GM18873 (cell line): Measurements from ENCODE around the gene C11orf21.

Experiments used
- ATAC-seq: cut with Tn5 transposase; IDR thresholded peaks from one replicate; pipeline ENCODE4 v1.9.1; 2021; ENCODE audit warnings: mild to moderate bottlenecking, moderate library complexity, moderate number of reproducible peaks; ENCODE audit not compliant: unreplicated experiment, low FRiP score

C11orf21 gene

DNA sequence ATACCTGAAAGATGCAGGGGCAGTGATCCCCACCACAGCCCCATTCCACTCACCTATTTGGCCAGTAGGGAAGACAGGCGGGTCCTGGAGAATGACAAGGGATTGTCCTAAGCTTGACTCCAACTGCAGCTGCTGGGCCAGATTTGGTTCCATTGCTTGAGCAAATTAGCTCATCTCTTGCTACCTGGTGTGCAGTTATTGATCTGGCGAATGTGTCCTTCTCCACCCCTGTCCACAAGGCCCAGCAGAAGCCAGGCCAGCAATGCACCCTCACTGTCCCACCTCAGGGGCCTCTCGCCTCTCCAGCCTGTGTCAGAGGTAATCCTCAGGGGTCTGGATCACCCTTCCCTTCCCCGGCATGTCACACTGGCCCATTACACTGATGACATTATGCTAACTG is 23.4 kb upstream of the C11orf21 start:
- ATAC-seq = no peak

DNA sequence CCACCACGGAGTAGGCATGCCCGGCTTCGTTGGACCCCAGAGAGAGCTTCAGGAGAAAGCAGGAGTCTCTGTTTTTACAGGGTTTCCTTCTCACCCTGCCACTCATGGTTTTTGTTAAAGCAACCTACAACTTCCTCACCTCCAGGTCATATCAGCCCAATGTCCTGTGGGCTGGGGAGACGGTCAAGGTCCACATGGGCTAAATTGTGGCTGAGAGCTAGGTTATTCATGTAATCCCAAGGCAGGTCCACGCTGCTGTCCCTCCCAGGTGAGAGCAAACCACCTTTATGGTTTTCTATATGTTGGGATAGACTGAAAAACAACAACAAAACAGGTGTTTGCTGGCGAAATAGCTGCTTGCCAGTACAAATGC is 19.6 kb upstream of the C11orf21 start:
- no peak for ATAC-seq

DNA sequence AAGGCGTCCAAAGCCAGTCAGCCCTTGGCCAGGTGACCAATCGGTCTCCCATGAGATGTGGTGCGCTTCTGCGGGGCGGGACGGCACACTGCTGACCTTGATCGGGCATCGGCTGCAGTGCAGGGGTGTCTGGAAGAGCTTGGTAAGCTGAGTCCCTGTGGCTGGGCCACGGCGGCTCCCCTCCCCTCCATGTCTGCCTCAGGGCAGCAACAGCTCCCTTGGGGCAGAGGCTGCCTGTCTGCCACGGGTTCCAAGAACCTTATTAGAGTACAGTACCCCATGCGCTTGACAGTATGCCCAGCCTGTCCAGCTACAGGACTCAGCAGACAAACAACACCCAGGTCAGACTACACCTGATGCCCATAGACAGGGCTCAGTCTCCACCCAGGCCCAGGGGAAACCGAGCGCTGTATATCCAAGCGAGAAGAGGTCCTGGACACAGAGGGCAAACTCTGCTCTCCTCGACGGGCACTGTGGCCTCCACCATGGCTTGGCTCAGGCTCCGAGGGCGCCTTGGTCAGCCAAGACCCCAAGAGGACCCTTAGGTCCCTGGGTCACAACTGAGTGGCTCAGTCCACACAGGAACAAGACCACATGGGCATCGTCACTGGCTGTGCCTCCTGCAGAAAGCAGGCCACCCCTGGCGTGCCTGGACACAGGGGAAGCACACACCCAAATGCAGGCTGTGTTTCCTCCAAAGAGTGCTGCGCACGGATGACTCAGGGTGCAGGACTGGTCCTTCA is 19.0 kb upstream of the C11orf21 start:
- ATAC-seq = no peak

GRCh38 chr11:2319791-2320472 is 18.2 kb upstream of the C11orf21 start:
- ATAC-seq = no peak

DNA sequence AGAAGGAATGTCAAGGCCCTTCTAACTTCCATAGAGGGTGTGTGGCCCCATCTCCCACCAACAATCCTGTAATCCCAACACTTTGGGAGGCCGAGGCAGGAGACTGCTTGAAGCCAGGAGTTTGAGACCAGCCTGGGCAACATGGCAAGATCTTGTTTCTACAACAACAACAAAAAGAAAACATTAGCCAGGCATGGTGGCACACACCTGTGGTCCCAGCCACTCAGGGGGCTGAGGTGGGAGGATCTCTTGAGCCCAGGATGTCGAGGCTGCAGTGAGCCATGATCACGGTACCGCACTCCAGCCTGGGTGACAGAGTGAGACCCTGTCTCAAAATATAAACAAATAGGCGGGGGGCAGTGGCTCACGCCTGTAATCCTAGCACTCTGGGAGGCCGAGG is 17.0 kb upstream of the C11orf21 start:
- no peak for ATAC-seq

DNA sequence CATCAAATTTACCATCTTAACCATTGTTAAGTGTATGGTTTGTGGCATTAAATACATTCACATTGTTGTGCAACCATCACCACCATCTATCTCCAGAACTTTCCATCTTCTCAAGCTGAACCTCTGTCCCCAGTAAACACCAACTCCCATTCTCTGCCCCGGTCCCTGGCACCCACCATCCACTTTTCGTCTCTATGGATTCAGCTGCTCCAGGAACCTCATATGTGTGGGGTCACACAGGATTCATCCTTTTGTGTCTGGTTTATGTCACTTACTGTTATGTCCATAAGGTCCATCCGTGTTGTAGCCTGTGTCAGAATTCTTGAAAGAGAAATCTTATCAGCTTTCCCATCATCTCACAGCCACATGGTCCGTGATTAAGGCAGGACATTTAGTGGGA is 16.4 kb upstream of the C11orf21 start:
- no peak for ATAC-seq

GRCh38 chr11:2317354-2318050 is 15.8 kb upstream of the C11orf21 start:
- no peak for ATAC-seq

GRCh38 chr11:2316963-2317244 is 15.2 kb upstream of the C11orf21 start:
- ATAC-seq = no peak

DNA sequence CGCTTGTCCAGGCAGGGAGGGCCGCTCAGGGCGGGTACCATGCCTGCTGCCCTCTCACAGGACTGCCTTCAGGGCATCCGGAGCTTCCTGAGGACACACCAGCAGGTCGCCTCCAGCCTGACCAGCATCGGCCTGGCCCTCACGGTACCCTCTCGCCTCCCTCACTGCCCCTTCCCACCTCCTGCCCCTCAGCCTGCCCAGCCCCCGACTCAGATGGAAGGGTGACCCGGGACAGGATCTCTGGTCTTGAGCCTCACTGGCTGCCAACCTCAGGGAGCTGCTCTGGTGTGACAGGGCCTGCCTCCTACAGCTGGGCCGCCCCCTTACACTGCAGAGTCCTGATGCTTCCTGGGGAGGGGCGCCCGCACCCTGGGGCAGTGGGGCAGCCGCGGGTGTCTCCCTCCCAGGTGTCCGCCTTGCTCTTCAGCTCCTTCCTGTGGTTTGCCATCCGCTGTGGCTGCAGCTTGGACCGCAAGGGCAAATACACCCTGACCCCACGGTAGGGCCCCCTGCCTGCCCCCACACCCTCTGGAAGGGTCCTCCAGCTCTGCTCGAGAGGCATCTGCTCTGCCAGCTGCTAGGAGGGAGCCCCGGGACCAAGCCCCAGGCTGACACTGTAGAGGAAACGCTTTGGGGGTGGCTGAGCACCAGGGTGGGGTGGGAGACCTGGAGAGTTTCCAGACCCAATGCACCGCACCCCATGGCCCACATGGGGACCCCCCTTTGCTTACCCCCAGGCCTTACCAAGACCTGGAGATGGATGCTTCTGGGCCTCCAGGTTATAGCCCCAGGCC is 14.6 kb upstream of the C11orf21 start:
- ATAC-seq = no peak

DNA sequence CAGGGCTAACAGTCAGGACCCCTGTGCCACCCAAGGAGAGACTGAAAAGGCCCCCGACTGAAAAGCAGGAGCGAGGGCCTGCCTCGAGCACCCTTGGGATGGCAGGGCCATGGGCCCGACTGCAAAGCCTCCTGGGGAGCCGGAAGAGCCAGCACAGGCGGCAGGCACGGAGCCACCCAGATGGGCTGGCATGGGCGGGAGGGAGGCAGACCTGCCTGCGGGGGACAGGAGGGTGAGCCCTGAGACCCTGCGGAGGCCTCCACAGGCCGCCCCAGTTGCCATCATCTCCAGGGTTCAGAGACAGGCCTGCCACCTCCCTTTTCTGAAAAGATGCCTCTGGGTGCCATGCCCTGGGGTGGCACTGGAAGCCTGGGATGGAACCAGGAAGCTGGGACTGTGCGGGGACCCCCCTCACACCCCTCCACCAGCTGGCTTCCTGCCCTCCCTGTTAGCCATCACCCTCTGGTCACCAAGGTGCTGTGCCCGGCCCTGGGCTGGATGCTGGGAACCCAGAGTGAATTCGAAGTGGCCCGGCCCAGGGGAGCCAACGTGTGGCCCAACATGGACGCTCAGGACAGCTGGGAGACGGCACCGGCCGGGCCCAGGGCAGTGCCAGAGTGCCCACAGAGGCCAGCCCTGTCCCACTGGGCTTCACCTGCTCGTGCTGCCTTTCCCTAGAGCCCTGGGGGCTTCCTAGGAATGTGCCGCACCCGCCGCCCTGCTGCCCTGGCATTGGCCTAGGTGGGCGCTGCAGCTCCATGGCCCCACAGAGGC is 13.9 kb upstream of the C11orf21 start:
- no peak for ATAC-seq

- no peak for ATAC-seq
These were observed 13.0 kb upstream of the C11orf21 start for GRCh38 chr11:2314525-2315394.

DNA sequence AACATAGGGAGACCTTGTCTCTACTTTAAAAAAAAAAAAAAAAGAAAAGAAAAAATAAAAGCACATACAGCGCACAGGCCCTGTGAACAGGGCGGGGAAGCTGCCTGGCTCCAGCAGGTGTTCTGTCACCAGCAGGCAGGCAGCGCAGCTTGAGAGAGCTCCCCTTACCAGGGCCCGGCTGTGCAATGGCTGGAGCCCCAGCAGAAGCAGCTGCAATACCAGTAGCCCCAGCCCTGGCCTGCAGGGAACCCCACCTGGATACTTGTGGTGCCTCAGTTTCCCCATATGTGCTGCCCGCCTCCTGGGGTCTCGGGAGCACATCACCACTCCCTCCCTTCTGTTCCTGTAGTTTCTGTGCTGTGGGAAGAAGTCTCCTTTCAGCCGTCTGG is 12.4 kb upstream of the C11orf21 start:
- no peak for ATAC-seq

DNA sequence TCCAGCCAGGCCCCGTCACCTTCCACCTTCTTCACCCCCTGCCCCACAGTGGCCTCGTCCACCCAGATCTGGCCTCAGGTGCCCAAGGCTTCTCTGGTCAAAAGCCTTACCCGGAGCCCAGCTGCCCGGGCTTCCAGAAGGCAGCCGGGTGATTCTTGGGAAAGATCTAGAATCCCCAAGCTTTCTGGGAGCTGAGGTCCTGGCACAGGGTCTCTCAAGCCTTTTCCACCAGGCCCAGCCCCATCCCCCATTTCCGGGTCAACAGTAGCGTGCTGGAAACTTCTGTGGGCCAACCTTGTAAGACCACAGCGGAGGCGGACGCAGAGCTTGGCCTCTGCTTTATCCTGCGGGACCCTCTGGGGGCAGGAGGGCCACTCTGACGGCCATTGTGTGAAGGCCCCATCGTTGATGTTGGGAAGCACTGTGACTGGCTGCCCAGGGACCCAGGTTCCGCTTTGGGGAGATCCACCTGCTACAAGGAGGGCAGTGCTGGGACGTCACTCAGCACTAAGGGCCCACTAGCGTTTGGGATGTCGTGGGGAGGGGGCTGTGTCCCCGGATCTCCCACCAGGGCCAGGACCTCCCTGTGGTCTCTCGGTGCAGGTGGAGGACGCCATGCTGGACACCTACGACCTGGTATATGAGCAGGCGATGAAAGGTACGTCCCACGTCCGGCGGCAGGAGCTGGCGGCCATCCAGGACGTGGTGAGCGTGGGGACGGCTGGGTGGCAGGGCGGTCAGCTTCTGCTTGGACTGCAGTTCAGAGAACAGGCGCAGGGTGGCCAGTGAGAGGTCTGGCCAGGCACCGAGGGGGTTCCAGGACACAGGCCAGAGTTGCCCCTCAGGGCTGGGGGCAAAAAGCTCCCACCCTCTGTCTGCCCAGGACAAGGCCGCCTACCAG is 11.6 kb upstream of the C11orf21 start:
- ATAC-seq = no peak

GRCh38 chr11:2312232-2313042 is 10.7 kb upstream of the C11orf21 start:
- ATAC-seq = no peak

- ATAC-seq = no peak
These were observed 9.8 kb upstream of the C11orf21 start for GRCh38 chr11:2311353-2312133.

DNA sequence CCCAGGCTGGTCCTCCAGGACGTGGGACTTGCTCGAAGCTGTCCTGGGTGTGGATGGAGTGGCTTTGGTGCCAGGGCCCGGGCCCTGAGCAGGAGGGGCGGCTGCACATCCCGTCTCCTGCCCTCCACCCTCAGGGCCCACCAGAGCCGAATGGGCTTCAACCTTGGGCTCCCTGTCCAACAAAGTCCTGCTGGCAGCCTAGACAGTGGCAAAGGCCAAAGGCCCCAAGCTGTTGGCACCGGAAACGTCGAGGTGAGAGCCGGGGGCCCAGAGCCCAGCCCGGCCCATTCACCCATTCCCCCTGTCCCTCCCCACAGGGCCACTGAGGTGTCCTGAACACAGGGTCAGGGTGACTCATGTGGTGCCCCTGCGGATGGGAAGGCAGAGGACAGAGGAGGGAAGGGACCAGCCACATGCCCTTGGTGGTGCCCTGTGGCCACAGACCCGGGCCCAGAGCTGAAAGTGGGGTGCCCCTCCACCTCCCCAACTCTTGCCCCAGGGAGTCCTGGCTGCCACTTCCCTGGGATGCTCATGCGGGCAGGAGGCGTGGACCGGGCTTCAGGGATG is 9.2 kb upstream of the C11orf21 start:
- ATAC-seq = no peak
